Calu3 (cell line): Measurements from ENCODE around the gene MYO1B. TPM values are rescaled to one million over a fixed set of nuclear protein-coding genes. Genes with fewer than 3 reads are reported as not detected.

Experiments used
- BruUV-seq: library from RNA; stranded (reverse); fragments of 400-500 nt; replicated peaks from 2 replicates; lab custom pipeline; 2021; lab: Mats Ljungman, UMichigan
- CTCF ChIA-PET: fragments of 300-600 bp; sonication (Branson Sonifier 250); formaldehyde crosslinking; loops from one replicate; lab custom pipeline; 2022; ENCODE audit warnings: antibody characterized with exemption; lab: Charles Lee
- DNase-seq: peaks from one replicate; pipeline ENCODE4 v3.0.0; 2022
- H3K27ac Mint-ChIP-seq: one replicate; pipeline ENCODE4 v1.8.0; 2022; ENCODE audit warnings: mixed read lengths; ENCODE audit not compliant: unreplicated experiment
- H3K27me3 Mint-ChIP-seq: one replicate; pipeline ENCODE4 v1.8.0; 2022; ENCODE audit warnings: mixed read lengths; ENCODE audit not compliant: unreplicated experiment
- H3K36me3 Mint-ChIP-seq: one replicate; pipeline ENCODE4 v1.8.0; 2022; ENCODE audit warnings: mild to moderate bottlenecking, moderate library complexity, mixed read lengths; ENCODE audit not compliant: insufficient read depth, unreplicated experiment
- H3K4me1 Mint-ChIP-seq: one replicate; pipeline ENCODE4 v1.8.0; 2022; ENCODE audit warnings: mild to moderate bottlenecking, low read depth, mixed read lengths; ENCODE audit not compliant: unreplicated experiment
- H3K4me3 Mint-ChIP-seq: one replicate; pipeline ENCODE4 v1.8.0; 2022; ENCODE audit warnings: mild to moderate bottlenecking, low read depth, moderate library complexity, mixed read lengths; ENCODE audit not compliant: unreplicated experiment
- H3K9me3 Mint-ChIP-seq: one replicate; pipeline ENCODE4 v1.8.0; 2022; ENCODE audit warnings: low read depth, mixed read lengths; ENCODE audit not compliant: unreplicated experiment
- CTCF ChIP-seq: fragments of 200-600 bp; IDR thresholded peaks from one replicate; pipeline ENCODE4 v1.8.0; 2022; ENCODE audit warnings: antibody characterized with exemption; ENCODE audit not compliant: unreplicated experiment
- intact Hi-C: fragments of 100-400 bp; cut with micrococcal nuclease; formaldehyde crosslinking; loops from one replicate; pipeline ENCODE4 v1.10.0; 2022; ENCODE audit not compliant: unreplicated experiment
- total RNA-seq: library from RNA; stranded (reverse); gene quantifications from 2 replicates; pipeline ENCODE4 v1.2.3, GENCODE V29; 2022

MYO1B gene
- total RNA-seq, 1 experiment from 2014 or later = 64.5 TPM

DNA sequence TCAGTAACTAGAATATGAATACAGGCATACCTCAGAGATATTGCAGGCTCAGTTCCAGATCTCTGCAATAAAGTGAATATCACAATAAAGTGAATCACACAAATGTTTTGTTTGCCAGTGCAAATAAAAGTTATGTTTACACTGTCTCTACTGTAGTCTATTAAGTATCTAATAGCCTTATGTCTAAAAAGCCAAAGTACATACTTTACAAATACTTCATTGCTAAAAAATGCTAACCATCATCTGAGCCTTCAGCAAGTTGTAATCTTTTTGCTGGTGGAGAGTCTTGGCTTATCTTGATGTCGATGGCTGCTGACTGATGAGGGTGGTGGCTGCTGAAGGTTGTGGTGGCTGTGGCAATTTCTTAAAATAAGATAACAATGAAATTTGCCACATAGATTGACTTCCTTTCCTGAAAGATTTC, 159.4 kb downstream of the MYO1B start:
- Mint-ChIP-seq H3K27ac (no peak overlapping the region), H3K36me3 (peaks cover 17% of the 10 kb centered on the region), H3K9me3 (no peaks in the 10 kb centered on the region), H3K27me3 (no peaks in the 10 kb centered on the region), H3K4me3 (no peak overlapping the region), H3K4me1 (peaks cover 11% of the 10 kb centered on the region)
- no peak for DNase-seq
- TF ChIP-seq CTCF = no peak
- CTCF ChIA-PET = no interaction called here
- no TSS peak for BruUV-seq
- intact Hi-C loops = no loop called here

- CTCF ChIA-PET = no interaction called here
- Mint-ChIP-seq H3K4me3 (no peak overlapping the region), H3K27me3 (no peaks in the 10 kb centered on the region), H3K4me1 (peaks cover 11% of the 10 kb centered on the region), H3K27ac (no peak overlapping the region), H3K9me3 (no peaks in the 10 kb centered on the region), H3K36me3 (peaks cover 11% of the 10 kb centered on the region)
- no TSS peak for BruUV-seq
- intact Hi-C loops = no loop called here
- DNase-seq = no peak
- no peak for TF ChIP-seq CTCF
These were observed 160.3 kb downstream of the MYO1B start for GRCh38 chr2:191405546-191405945.

DNA sequence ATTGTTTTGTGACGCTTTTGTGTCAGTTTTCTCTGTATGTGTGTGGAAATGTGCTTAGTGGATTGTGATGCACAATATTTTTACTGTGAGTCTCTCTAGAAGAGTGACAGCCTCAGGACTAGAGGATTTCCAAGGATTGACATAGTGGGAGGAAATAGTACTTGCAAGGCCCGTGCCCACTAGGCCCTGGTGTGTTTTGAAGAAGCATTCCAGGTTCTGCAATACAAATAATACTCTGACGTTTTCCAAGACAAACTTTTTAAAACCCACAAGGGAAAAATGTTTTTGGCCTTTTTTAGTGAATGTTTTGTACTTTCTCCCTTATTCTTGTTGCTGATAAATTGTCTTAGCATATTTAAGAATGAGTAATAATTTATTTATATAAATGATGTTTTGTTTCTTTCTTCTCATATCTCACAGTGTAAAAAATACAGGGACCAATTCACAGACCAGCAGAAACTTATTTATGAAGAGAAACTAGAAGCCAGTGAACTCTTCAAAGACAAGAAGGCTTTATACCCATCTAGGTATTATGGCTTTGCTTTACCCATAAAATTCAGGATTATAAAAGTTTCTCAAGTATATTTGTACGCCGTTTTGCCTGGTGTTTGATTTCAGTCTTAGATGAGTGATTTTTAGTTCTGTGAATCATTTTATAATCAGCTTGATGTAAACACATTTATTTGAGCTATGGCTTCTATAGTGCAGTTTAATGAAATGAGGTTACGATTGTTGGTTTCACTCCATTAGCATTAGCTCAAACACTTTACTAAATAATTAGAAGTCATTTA, 165.6 kb downstream of the MYO1B start:
- DNase-seq = no peak
- Mint-ChIP-seq H3K4me3 (no peak overlapping the region), H3K27me3 (no peaks in the 10 kb centered on the region), H3K9me3 (no peaks in the 10 kb centered on the region), H3K4me1 (no peaks in the 10 kb centered on the region), H3K27ac (no peak overlapping the region), H3K36me3 (peaks cover 4% of the 10 kb centered on the region)
- CTCF ChIA-PET = no interaction called here
- no TSS peak for BruUV-seq
- TF ChIP-seq CTCF = no peak
- intact Hi-C loops = loop anchor here (10.0 kb wide), 1 partner anchor 246 kb away; no protein-coding TSS in a partner anchor

DNA sequence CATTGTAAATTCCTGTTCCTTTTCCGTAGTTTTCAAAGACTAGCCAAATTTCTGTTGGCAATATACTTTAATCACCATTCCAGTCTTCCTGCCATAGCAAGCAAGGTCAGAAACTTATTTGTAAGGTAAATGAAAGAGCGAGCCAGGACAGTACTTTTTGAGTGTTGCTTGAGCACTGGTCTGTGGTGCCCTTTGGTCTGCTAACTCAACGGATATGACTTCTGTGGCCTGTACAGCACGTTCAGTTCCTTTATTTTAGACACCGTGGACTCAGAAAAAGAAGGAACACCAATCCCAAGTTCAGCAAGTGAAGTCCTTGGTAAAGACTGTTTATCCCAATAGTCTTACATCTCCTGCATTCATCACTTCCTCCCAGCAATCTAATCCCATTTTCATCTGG, 166.3 kb downstream of the MYO1B start:
- Mint-ChIP-seq H3K27ac (no peak overlapping the region), H3K36me3 (peaks cover 9% of the 10 kb centered on the region), H3K9me3 (no peaks in the 10 kb centered on the region), H3K4me3 (no peak overlapping the region), H3K4me1 (no peaks in the 10 kb centered on the region), H3K27me3 (no peaks in the 10 kb centered on the region)
- intact Hi-C loops = loop anchor here (10.0 kb wide), 1 partner anchor 247 kb away; no protein-coding TSS in a partner anchor
- DNase-seq = no peak
- TF ChIP-seq CTCF = no peak
- no TSS peak for BruUV-seq
- CTCF ChIA-PET = no interaction called here
